Activated naive CD4-positive, alpha-beta T cell treated with anti-CD3 and anti-CD28 coated beads, Interleukin-2, amount 10 ng/mL, durations not matched to agents 7 days and 5 days (primary cell): ENCODE results near the gene FRK.
"Not testable (repeated sequence)": the region's sequence is repeated elsewhere in the genome, so short reads cannot be mapped to it uniquely, and the experiment has no call there.

ENCODE experiments used
- CTCF ChIA-PET: fragments of 350-600 bp; sonication (Branson Sonifier 250); formaldehyde crosslinking; loops from one replicate; lab custom pipeline; 2021; ENCODE audit warnings: antibody characterized with exemption; lab: Charles Lee
- DNase-seq: peaks from one replicate; pipeline ENCODE4 v3.0.0-alpha.2; 2020
- H3K27ac Mint-ChIP-seq: one replicate; pipeline ENCODE4 v1.8.0; 2021; ENCODE audit warnings: mild to moderate bottlenecking, moderate library complexity, mixed read lengths
- H3K27me3 Mint-ChIP-seq: one replicate; pipeline ENCODE4 v1.8.0; 2021; ENCODE audit warnings: mild to moderate bottlenecking, mixed read lengths
- H3K36me3 Mint-ChIP-seq: one replicate; pipeline ENCODE4 v1.8.0; 2021; ENCODE audit warnings: mixed read lengths
- H3K4me1 Mint-ChIP-seq: one replicate; pipeline ENCODE4 v1.8.0; 2021; ENCODE audit warnings: mixed read lengths
- H3K4me3 Mint-ChIP-seq: one replicate; pipeline ENCODE4 v1.8.0; 2021; ENCODE audit warnings: mild to moderate bottlenecking, moderate library complexity, mixed read lengths
- H3K9me3 Mint-ChIP-seq: one replicate; pipeline ENCODE4 v1.8.0; 2021; ENCODE audit warnings: mixed read lengths

The FRK gene

GRCh38 chr6:115947966-115948541 is 112.6 kb downstream of the FRK start:
- CTCF ChIA-PET = no interaction called here
- no peaks in the 10 kb centered on the region for H3K36me3 Mint-ChIP-seq
- no peak for DNase-seq

GRCh38 chr6:115945812-115946211 is 114.9 kb downstream of the FRK start:
- Mint-ChIP-seq H3K27me3 (no peaks in the 10 kb centered on the region), H3K4me1 (no peaks in the 10 kb centered on the region), H3K4me3 (no peak overlapping the region), H3K9me3 (peaks cover 3% of the 10 kb centered on the region), H3K36me3 (no peaks in the 10 kb centered on the region), H3K27ac (no peak overlapping the region)
- DNase-seq = no peak
- CTCF ChIA-PET = no interaction called here

More at GRCh38 chr6:115947966-115948541, 112.6 kb downstream of the FRK start:
- no peak overlapping the region for H3K4me3 Mint-ChIP-seq
- no peak overlapping the region for H3K27ac Mint-ChIP-seq
- no peaks in the 10 kb centered on the region for H3K4me1 Mint-ChIP-seq
- H3K27me3 Mint-ChIP-seq = no peaks in the 10 kb centered on the region
- no peaks in the 10 kb centered on the region for H3K9me3 Mint-ChIP-seq

- no peaks in the 10 kb centered on the region for H3K36me3 Mint-ChIP-seq
- H3K4me3 Mint-ChIP-seq = no peak overlapping the region
- H3K27me3 Mint-ChIP-seq = no peaks in the 10 kb centered on the region
- peaks cover 3% of the 10 kb centered on the region for H3K9me3 Mint-ChIP-seq
- H3K4me1 Mint-ChIP-seq = no peaks in the 10 kb centered on the region
- CTCF ChIA-PET = no interaction called here
- DNase-seq = no peak
- H3K27ac Mint-ChIP-seq = no peak overlapping the region
Measured at GRCh38 chr6:115945306-115945705, 115.4 kb downstream of the FRK start.

GRCh38 chr6:115944829-115945228 is 115.9 kb downstream of the FRK start:
- H3K9me3 Mint-ChIP-seq, H3K27ac Mint-ChIP-seq, CTCF ChIA-PET, H3K4me1 Mint-ChIP-seq, DNase-seq, H3K4me3 Mint-ChIP-seq, H3K27me3 Mint-ChIP-seq, H3K36me3 Mint-ChIP-seq: not testable (repeated sequence)

- H3K9me3 Mint-ChIP-seq, H3K36me3 Mint-ChIP-seq, H3K4me1 Mint-ChIP-seq, DNase-seq, H3K4me3 Mint-ChIP-seq, H3K27ac Mint-ChIP-seq, CTCF ChIA-PET, H3K27me3 Mint-ChIP-seq: not testable (repeated sequence)
Measured at GRCh38 chr6:115937502-115937901, 123.2 kb downstream of the FRK start.

- H3K4me3 Mint-ChIP-seq = no peak overlapping the region
- DNase-seq = no peak
- CTCF ChIA-PET = no interaction called here
- H3K36me3 Mint-ChIP-seq = no peaks in the 10 kb centered on the region
- H3K9me3 Mint-ChIP-seq = peaks cover 6% of the 10 kb centered on the region
- H3K27ac Mint-ChIP-seq = no peak overlapping the region
- no peaks in the 10 kb centered on the region for H3K4me1 Mint-ChIP-seq
- no peaks in the 10 kb centered on the region for H3K27me3 Mint-ChIP-seq
Measured at GRCh38 chr6:115935361-115935760, 125.3 kb downstream of the FRK start.

GRCh38 chr6:115934829-115935228 is 125.9 kb downstream of the FRK start:
- Mint-ChIP-seq H3K36me3 (no peaks in the 10 kb centered on the region), H3K27ac (no peak overlapping the region)
- CTCF ChIA-PET = no interaction called here

GRCh38 chr6:115934145-115934544 is 126.5 kb downstream of the FRK start:
- no peak for DNase-seq
- Mint-ChIP-seq H3K4me1 (no peaks in the 10 kb centered on the region), H3K9me3 (no peaks in the 10 kb centered on the region), H3K36me3 (no peaks in the 10 kb centered on the region), H3K27me3 (no peaks in the 10 kb centered on the region), H3K4me3 (no peak overlapping the region), H3K27ac (no peak overlapping the region)
- CTCF ChIA-PET = no interaction called here

More at GRCh38 chr6:115934829-115935228, 125.9 kb downstream of the FRK start:
- no peaks in the 10 kb centered on the region for H3K4me1 Mint-ChIP-seq
- DNase-seq = no peak
- H3K9me3 Mint-ChIP-seq = peaks cover 5% of the 10 kb centered on the region
- H3K27me3 Mint-ChIP-seq = no peaks in the 10 kb centered on the region
- no peak overlapping the region for H3K4me3 Mint-ChIP-seq

- Mint-ChIP-seq H3K9me3 (no peaks in the 10 kb centered on the region), H3K4me1 (no peaks in the 10 kb centered on the region), H3K36me3 (no peaks in the 10 kb centered on the region), H3K27ac (no peak overlapping the region), H3K4me3 (no peak overlapping the region), H3K27me3 (no peaks in the 10 kb centered on the region)
- CTCF ChIA-PET = no interaction called here
- DNase-seq = no peak
Measured at GRCh38 chr6:115932481-115932880, 128.2 kb downstream of the FRK start.

GRCh38 chr6:115928000-115928399 is 132.7 kb downstream of the FRK start:
- H3K36me3 Mint-ChIP-seq, H3K4me3 Mint-ChIP-seq, DNase-seq, H3K27me3 Mint-ChIP-seq, H3K9me3 Mint-ChIP-seq, CTCF ChIA-PET, H3K4me1 Mint-ChIP-seq, H3K27ac Mint-ChIP-seq: not testable (repeated sequence)

- Mint-ChIP-seq H3K9me3 (no peaks in the 10 kb centered on the region), H3K27me3 (peaks cover 3% of the 10 kb centered on the region), H3K36me3 (no peaks in the 10 kb centered on the region), H3K4me3 (no peak overlapping the region), H3K4me1 (no peaks in the 10 kb centered on the region), H3K27ac (no peak overlapping the region)
- DNase-seq = no peak
- CTCF ChIA-PET = no interaction called here
Measured at GRCh38 chr6:115922971-115923370, 137.7 kb downstream of the FRK start.

GRCh38 chr6:115914098-115914497 is 146.6 kb downstream of the FRK start:
- H3K4me3 Mint-ChIP-seq = no peak overlapping the region
- no peaks in the 10 kb centered on the region for H3K9me3 Mint-ChIP-seq
- no peaks in the 10 kb centered on the region for H3K27me3 Mint-ChIP-seq
- DNase-seq = no peak
- no peak overlapping the region for H3K27ac Mint-ChIP-seq
- no peaks in the 10 kb centered on the region for H3K36me3 Mint-ChIP-seq
- CTCF ChIA-PET = no interaction called here
- no peaks in the 10 kb centered on the region for H3K4me1 Mint-ChIP-seq

- H3K27me3 Mint-ChIP-seq = no peaks in the 10 kb centered on the region
- no peak overlapping the region for H3K27ac Mint-ChIP-seq
- CTCF ChIA-PET = no interaction called here
- no peak overlapping the region for H3K4me3 Mint-ChIP-seq
- no peaks in the 10 kb centered on the region for H3K36me3 Mint-ChIP-seq
- H3K9me3 Mint-ChIP-seq = no peaks in the 10 kb centered on the region
- no peak for DNase-seq
- no peaks in the 10 kb centered on the region for H3K4me1 Mint-ChIP-seq
Measured at GRCh38 chr6:115909923-115910546, 150.7 kb downstream of the FRK start.

GRCh38 chr6:115908906-115909559 is 151.7 kb downstream of the FRK start:
- DNase-seq = no peak
- Mint-ChIP-seq H3K27ac (no peak overlapping the region), H3K36me3 (no peaks in the 10 kb centered on the region), H3K27me3 (no peaks in the 10 kb centered on the region), H3K9me3 (no peaks in the 10 kb centered on the region), H3K4me3 (no peak overlapping the region), H3K4me1 (no peaks in the 10 kb centered on the region)
- CTCF ChIA-PET = interaction anchor here (0.9 kb wide), 1 partner anchor 13 kb away, joined by 4 read pairs; no protein-coding TSS in a partner anchor

- Mint-ChIP-seq H3K4me1 (no peaks in the 10 kb centered on the region), H3K27ac (no peak overlapping the region), H3K27me3 (no peaks in the 10 kb centered on the region), H3K4me3 (no peak overlapping the region), H3K9me3 (no peaks in the 10 kb centered on the region), H3K36me3 (no peaks in the 10 kb centered on the region)
- DNase-seq = no peak
- CTCF ChIA-PET = no interaction called here
Measured at GRCh38 chr6:115905471-115905870, 155.2 kb downstream of the FRK start.
